Loucy (cell line): Measurements from ENCODE around the gene SLX9.

Experiments used
- H2AFZ ChIP-seq: fragments of 200-600 bp; sonication (generic); 2 replicates; pipeline ENCODE4 v1.6.0; 2016; ENCODE audit warnings: antibody characterized with exemption, mild to moderate bottlenecking, low read length, moderate library complexity
- H3F3A ChIP-seq: fragments of 200-600 bp; 2 replicates; pipeline ENCODE4 v1.6.0; 2016; ENCODE audit warnings: antibody characterized with exemption, low read depth, mild to moderate bottlenecking
- H3K27me3 ChIP-seq: fragments of 200-600 bp; sonication (generic); 2 replicates; pipeline ENCODE4 v1.6.1; 2014; ENCODE audit warnings: low read length, mild to moderate bottlenecking; ENCODE audit not compliant: insufficient read depth, poor library complexity, severe bottlenecking
- H3K36me3 ChIP-seq: fragments of 200-600 bp; sonication (generic); 2 replicates; pipeline ENCODE4 v1.6.1; 2016; ENCODE audit warnings: low read length; ENCODE audit not compliant: insufficient read depth
- H3K4me1 ChIP-seq: fragments of 200-600 bp; sonication (generic); 2 replicates; pipeline ENCODE4 v1.5.1; 2014; ENCODE audit warnings: low read length, mild to moderate bottlenecking; ENCODE audit not compliant: insufficient read depth, poor library complexity, severe bottlenecking
- H3K4me2 ChIP-seq: fragments of 200-600 bp; sonication (generic); 2 replicates; pipeline ENCODE4 v1.6.0; 2014; ENCODE audit warnings: antibody characterized with exemption, low read length, low read depth, mild to moderate bottlenecking; ENCODE audit not compliant: poor library complexity, severe bottlenecking
- H3K4me3 ChIP-seq: fragments of 200-600 bp; sonication (generic); 2 replicates; pipeline ENCODE4 v1.5.1; 2014; ENCODE audit warnings: low read length, mild to moderate bottlenecking, mixed read lengths; ENCODE audit not compliant: poor library complexity, severe bottlenecking
- H3K79me2 ChIP-seq: fragments of 200-600 bp; sonication (generic); 2 replicates; pipeline ENCODE4 v1.6.1; 2014; ENCODE audit warnings: low read length; ENCODE audit not compliant: insufficient read depth
- H3K9ac ChIP-seq: fragments of 200-600 bp; sonication (generic); 2 replicates; pipeline ENCODE4 v1.6.0; 2014; ENCODE audit warnings: mild to moderate bottlenecking, low read depth, low read length, moderate library complexity; ENCODE audit not compliant: poor library complexity, severe bottlenecking
- H3K9me2 ChIP-seq: fragments of 200-600 bp; sonication (generic); replicated peaks from 2 replicates; pipeline ENCODE4 v1.6.1; 2016; ENCODE audit warnings: low read depth, low read length, mixed read lengths
- H3K9me3 ChIP-seq: fragments of 200-600 bp; sonication (generic); 2 replicates; pipeline ENCODE4 v1.6.1; 2014; ENCODE audit warnings: mild to moderate bottlenecking, antibody characterized with exemption, low read length, low read depth; ENCODE audit not compliant: insufficient read depth
- H4K20me1 ChIP-seq: fragments of 200-600 bp; sonication (generic); 2 replicates; pipeline ENCODE4 v1.6.0; 2014; ENCODE audit warnings: antibody characterized with exemption, low read length, mild to moderate bottlenecking; ENCODE audit not compliant: insufficient read depth, poor library complexity, severe bottlenecking
- EZH2phosphoT487 ChIP-seq: fragments of 200-600 bp; IDR thresholded peaks from 2 replicates; pipeline ENCODE4 v1.6.1; 2018; ENCODE audit warnings: antibody characterized with exemption, mild to moderate bottlenecking, moderate library complexity, borderline replicate concordance
- TF ChIP-seq, protein P1 (sequence below): fragments of 200-600 bp; sonication (generic); conservative IDR thresholded peaks from 2 replicates; pipeline ENCODE4 v1.5.1; 2014; ENCODE audit warnings: mild to moderate bottlenecking, antibody characterized with exemption, low read length

Gene SLX9

GRCh38 chr21:45019076-45019886 lies 79.5 kb downstream of the SLX9 start:
- TF ChIP-seq, protein P1, sequence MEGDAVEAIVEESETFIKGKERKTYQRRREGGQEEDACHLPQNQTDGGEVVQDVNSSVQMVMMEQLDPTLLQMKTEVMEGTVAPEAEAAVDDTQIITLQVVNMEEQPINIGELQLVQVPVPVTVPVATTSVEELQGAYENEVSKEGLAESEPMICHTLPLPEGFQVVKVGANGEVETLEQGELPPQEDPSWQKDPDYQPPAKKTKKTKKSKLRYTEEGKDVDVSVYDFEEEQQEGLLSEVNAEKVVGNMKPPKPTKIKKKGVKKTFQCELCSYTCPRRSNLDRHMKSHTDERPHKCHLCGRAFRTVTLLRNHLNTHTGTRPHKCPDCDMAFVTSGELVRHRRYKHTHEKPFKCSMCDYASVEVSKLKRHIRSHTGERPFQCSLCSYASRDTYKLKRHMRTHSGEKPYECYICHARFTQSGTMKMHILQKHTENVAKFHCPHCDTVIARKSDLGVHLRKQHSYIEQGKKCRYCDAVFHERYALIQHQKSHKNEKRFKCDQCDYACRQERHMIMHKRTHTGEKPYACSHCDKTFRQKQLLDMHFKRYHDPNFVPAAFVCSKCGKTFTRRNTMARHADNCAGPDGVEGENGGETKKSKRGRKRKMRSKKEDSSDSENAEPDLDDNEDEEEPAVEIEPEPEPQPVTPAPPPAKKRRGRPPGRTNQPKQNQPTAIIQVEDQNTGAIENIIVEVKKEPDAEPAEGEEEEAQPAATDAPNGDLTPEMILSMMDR: no peak
- TF ChIP-seq EZH2phosphoT487: no peak
- no peak overlapping the region for H3K4me2 ChIP-seq
- no peaks in the 10 kb centered on the region for H3K9me2 ChIP-seq
- no peaks in the 10 kb centered on the region for H3K27me3 ChIP-seq
- no peak overlapping the region for H2AFZ ChIP-seq
- H3K4me1 ChIP-seq: peaks cover 5% of the 10 kb centered on the region
- no peaks in the 10 kb centered on the region for H3F3A ChIP-seq
- H3K4me3 ChIP-seq: no peak overlapping the region
- no peaks in the 10 kb centered on the region for H3K79me2 ChIP-seq
- H3K36me3 ChIP-seq: no peaks in the 10 kb centered on the region
- no peaks in the 10 kb centered on the region for H4K20me1 ChIP-seq
- no peak overlapping the region for H3K9ac ChIP-seq
- peaks cover 5% of the 10 kb centered on the region; the same call in 1 of the 2 replicates for H3K9me3 ChIP-seq

- Histone ChIP-seq H3K4me3 (no peak overlapping the region), H3F3A (no peaks in the 10 kb centered on the region), H3K9me3 (peaks cover 5% of the 10 kb centered on the region; the same call in 1 of the 2 replicates), H3K27me3 (no peaks in the 10 kb centered on the region), H3K9me2 (no peaks in the 10 kb centered on the region), H4K20me1 (no peaks in the 10 kb centered on the region), H3K79me2 (no peaks in the 10 kb centered on the region), H2AFZ (no peak overlapping the region), H3K4me1 (no peaks in the 10 kb centered on the region), H3K9ac (no peak overlapping the region), H3K4me2 (no peak overlapping the region), H3K36me3 (no peaks in the 10 kb centered on the region)
- TF ChIP-seq EZH2phosphoT487: no peak
- TF ChIP-seq, protein P1: no peak
Measured at GRCh38 chr21:45019887-45020537, 80.2 kb downstream of the SLX9 start.

DNA sequence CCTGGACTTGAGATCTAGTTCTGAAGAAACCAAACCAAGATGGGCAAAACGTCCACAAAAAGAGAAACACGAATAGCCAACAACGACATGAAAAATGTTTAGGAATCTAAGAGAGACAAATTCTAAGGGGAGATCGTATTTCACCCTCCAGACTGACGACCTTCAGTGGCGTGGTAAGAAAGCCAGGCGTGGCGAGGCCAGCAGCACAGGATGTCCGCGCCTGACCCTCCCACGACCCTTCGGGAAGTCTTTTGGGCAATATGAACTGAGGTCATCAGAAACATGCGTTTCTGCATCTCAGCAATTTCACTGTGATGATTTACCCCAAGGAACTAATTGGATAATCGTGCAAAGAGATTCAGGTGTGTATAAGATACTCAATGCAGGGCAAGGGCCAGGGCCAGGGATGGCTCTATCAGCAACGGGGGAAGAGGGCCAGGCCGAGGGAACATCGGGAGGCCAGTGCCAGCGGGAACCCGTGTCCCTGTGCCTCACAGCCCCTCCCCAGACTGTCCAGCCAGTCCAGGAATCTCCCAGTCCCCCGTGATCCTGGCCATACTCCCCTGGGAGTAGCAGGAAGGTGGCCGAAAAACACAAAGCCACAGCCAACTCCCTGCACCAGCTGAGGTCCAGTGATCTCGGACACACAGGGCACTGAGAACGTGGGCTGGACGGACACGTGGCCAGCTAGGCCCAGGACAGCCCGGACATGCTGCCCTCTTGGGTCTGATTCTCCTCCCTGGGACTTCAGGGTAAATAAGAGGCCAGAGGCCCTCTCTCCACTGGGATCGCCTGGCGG lies 81.0 kb downstream of the SLX9 start:
- Histone ChIP-seq H3K79me2 (no peaks in the 10 kb centered on the region), H3K4me2 (no peak overlapping the region), H3K4me3 (no peak overlapping the region), H3K9ac (no peak overlapping the region), H3K9me2 (no peaks in the 10 kb centered on the region), H4K20me1 (no peaks in the 10 kb centered on the region), H3K4me1 (no peaks in the 10 kb centered on the region), H2AFZ (no peak overlapping the region), H3K9me3 (peaks cover 5% of the 10 kb centered on the region; the same call in 1 of the 2 replicates), H3K27me3 (no peaks in the 10 kb centered on the region), H3K36me3 (no peaks in the 10 kb centered on the region), H3F3A (no peaks in the 10 kb centered on the region)
- no peak for TF ChIP-seq EZH2phosphoT487
- TF ChIP-seq, protein P1: no peak
